Mesendoderm (in vitro differentiated cells): ENCODE data around the gene HDAC2. TPM values are rescaled to one million over a fixed set of nuclear protein-coding genes. Genes with fewer than 3 reads are reported as not detected.
"Not testable (repeated sequence)": the region's sequence is repeated elsewhere in the genome, so short reads cannot be mapped to it uniquely, and the experiment has no call there.

ENCODE experiments used
- DNase-seq: peaks from one replicate; pipeline ENCODE4 v3.0.0; 2013
- H2AK5ac ChIP-seq: 2 replicates; pipeline ENCODE4 v1.6.1; 2013; ENCODE audit warnings: low read length, inconsistent platforms
- H2BK120ac ChIP-seq: 2 replicates; pipeline ENCODE4 v1.6.1; 2013; ENCODE audit warnings: low read depth, mild to moderate bottlenecking, low read length, moderate library complexity, mixed read lengths
- H2BK15ac ChIP-seq: replicated peaks from 2 replicates; pipeline ENCODE4 v1.6.1; 2013; ENCODE audit warnings: low read depth, mild to moderate bottlenecking, moderate library complexity
- H2BK5ac ChIP-seq: 2 replicates; pipeline ENCODE4 v1.6.1; 2013; ENCODE audit warnings: low read length, inconsistent platforms
- H3K18ac ChIP-seq: 2 replicates; pipeline ENCODE4 v1.6.1; 2013; ENCODE audit warnings: mild to moderate bottlenecking, low read length, mixed read lengths
- H3K23ac ChIP-seq: one replicate; pipeline ENCODE4 v1.6.1; 2013; ENCODE audit warnings: low read length
- H3K27ac ChIP-seq: 2 replicates; pipeline ENCODE4 v1.5.1; 2013; ENCODE audit warnings: low read depth, mild to moderate bottlenecking, inconsistent platforms, low read length, moderate library complexity
- H3K27me3 ChIP-seq: 2 replicates; pipeline ENCODE4 v1.6.1; 2013; ENCODE audit warnings: low read length, control low read depth, mild to moderate bottlenecking, inconsistent platforms; ENCODE audit not compliant: insufficient read depth, poor library complexity
- H3K36me3 ChIP-seq: 2 replicates; pipeline ENCODE4 v1.6.1; 2013; ENCODE audit warnings: low read length, inconsistent platforms; ENCODE audit not compliant: control insufficient read depth, insufficient read depth
- H3K4ac ChIP-seq: one replicate; pipeline ENCODE4 v1.6.1; 2013; ENCODE audit warnings: low read depth, mild to moderate bottlenecking, low read length, moderate library complexity
- H3K4me1 ChIP-seq: 2 replicates; pipeline ENCODE4 v1.6.1; 2013; ENCODE audit warnings: low read depth, low read length, inconsistent platforms; ENCODE audit not compliant: control insufficient read depth
- H3K4me2 ChIP-seq: 2 replicates; pipeline ENCODE4 v1.6.1; 2013; ENCODE audit warnings: low read length
- H3K4me3 ChIP-seq: 2 replicates; pipeline ENCODE4 v1.5.1; 2013; ENCODE audit warnings: mild to moderate bottlenecking, low read length
- H3K56ac ChIP-seq: one replicate; pipeline ENCODE4 v1.6.1; 2013; ENCODE audit warnings: low read length
- H3K79me1 ChIP-seq: 2 replicates; pipeline ENCODE4 v1.6.1; 2013; ENCODE audit warnings: low read length, inconsistent platforms
- H3K79me2 ChIP-seq: 2 replicates; pipeline ENCODE4 v1.6.1; 2013; ENCODE audit warnings: mild to moderate bottlenecking, low read length; ENCODE audit not compliant: control insufficient read depth, insufficient read depth
- H3K9ac ChIP-seq: 2 replicates; pipeline ENCODE4 v1.6.1; 2013; ENCODE audit warnings: low read length, inconsistent platforms
- H4K5ac ChIP-seq: one replicate; pipeline ENCODE4 v1.6.1; 2013; ENCODE audit warnings: low read length
- H4K8ac ChIP-seq: one replicate; pipeline ENCODE4 v1.6.1; 2013; ENCODE audit warnings: low read depth, mild to moderate bottlenecking, control low read depth, low read length, moderate library complexity
- WGBS: extraction: QIAGEN DNeasy Blood & Tissue Kit; methylation state at CpG from one replicate; pipeline ENCODE4 v1.1.7; 2013; ENCODE audit warnings: low lambda C conversion rate, missing lambda C conversion rate; ENCODE audit not compliant: insufficient coverage; ENCODE audit errors: extremely low coverage; 5-methylcytosine and 5-hydroxymethylcytosine counted together
- polyA plus RNA-seq, 2 experiments: library from polyadenylated mRNA; stranded (reverse); fragments of 200-250 nt; gene quantifications; one replicate each; pipeline ENCODE4 v1.2.3, GENCODE V29; 2013

HDAC2 gene
- polyA plus RNA-seq (2013, experiment 1 of 2) = 235 TPM
- polyA plus RNA-seq (2013, experiment 2 of 2) = 256 TPM

DNA sequence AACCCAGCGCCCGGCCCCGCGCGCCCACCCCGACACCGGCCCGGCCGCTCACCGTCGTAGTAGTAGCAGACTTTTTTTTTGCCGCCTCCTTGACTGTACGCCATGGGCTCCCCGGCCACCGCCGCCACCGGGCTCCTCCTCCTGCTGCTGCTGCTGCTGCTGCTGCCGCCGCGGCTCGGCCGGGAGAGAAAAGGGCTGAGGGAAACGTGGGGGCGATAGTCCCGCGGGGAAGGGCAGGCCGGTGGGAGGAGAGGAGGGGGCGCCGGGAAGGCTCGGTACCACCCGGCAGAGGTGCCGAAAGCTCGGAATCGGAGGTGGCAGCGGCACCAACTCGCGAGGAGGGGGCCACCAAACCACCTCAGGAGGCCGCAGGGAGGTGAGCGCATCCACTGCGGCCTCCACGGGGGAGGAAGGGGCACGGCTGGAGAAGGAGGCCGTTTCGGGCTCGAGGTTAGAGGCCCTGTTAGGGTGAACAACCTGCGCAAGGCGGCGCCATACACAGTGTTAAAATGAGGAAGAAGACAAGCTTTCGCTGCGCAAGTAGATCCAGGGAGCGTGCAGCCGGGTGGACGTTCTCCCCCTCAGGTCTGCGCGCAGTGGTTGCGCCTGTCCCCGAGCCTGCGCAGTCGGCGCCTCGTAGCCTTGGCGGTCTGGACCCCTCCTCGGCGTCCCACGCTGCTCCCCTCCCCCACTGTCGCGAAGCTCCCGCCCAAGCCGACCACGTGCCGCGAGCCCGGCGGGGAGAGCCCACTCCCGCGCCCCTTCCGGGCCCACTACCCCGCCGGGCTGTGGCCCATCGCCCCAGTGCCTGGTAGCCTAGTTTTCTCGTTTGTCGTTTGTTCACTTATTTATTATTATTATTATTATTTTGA lies at the start of gene HDAC2:
TSS of gene HDAC2 (minus strand) at position 344 of the 872 bp plus-strand sequence. CDS start at position 104, 240 bp downstream.
- H3K9ac ChIP-seq = peak within 1 kb of the TSS; percentile 84
- H3K79me2 ChIP-seq = peaks cover 48% of the 10 kb centered on the region
- H3K56ac ChIP-seq = peak within 1 kb of the TSS; percentile 94
- peak; percentile 90 for DNase-seq
- H3K23ac ChIP-seq = peak within 1 kb of the TSS; percentile 94
- H4K5ac ChIP-seq = no peak within 1 kb of the TSS
- peak within 1 kb of the TSS; percentile 77 for H3K4me2 ChIP-seq
- H3K36me3 ChIP-seq = no peaks in the 10 kb centered on the region
- peak within 1 kb of the TSS; percentile 62 for H3K4me3 ChIP-seq
- H3K27ac ChIP-seq = peak within 1 kb of the TSS; percentile 68
- no peak within 1 kb of the TSS for H2BK15ac ChIP-seq
- peak within 1 kb of the TSS; percentile 16 for H2BK120ac ChIP-seq
- peaks cover 7% of the 10 kb centered on the region for H3K4me1 ChIP-seq
- H3K4ac ChIP-seq = peak within 1 kb of the TSS; percentile 96
- H3K18ac ChIP-seq = peak within 1 kb of the TSS; percentile 86
- WGBS = no CpG with 5 or more reads among the region's 82 CpGs
- H3K27me3 ChIP-seq = no peaks in the 10 kb centered on the region
- peak within 1 kb of the TSS; percentile 98 for H2BK5ac ChIP-seq
- H4K8ac ChIP-seq = no peak within 1 kb of the TSS
- H3K79me1 ChIP-seq = no peaks in the 10 kb centered on the region
- H2AK5ac ChIP-seq = no peak within 1 kb of the TSS

DNA sequence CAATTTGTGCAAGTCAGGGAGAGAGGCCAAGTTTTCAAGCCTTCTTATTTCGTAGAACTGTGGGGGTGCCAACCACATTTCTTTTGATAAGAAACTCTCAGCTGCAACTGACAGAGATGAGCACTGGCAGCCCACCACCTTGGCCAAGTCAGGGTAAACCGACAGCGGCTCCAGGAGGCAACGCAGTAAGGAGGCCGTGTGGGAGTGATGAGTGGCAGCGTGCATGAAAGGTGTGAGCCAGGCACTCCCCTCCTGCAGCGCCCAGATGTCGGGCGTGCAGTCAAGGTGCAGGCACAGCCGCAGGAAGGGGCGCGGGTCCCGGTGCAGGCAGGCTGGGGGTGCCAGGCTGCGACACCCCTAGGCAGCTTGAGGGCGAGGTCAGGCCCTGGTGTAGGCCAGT lies 49.2 kb upstream of the HDAC2 start:
- H2BK120ac ChIP-seq = no peak overlapping the region
- no peak overlapping the region for H4K8ac ChIP-seq
- H3K79me1 ChIP-seq = no peaks in the 10 kb centered on the region
- no peak overlapping the region for H3K4me2 ChIP-seq
- no CpG with 5 or more reads among the region's 15 CpGs for WGBS
- no peak overlapping the region for H4K5ac ChIP-seq
- no peaks in the 10 kb centered on the region for H3K4me1 ChIP-seq
- no peaks in the 10 kb centered on the region for H3K27me3 ChIP-seq
- DNase-seq = no peak
- H3K18ac ChIP-seq = no peak overlapping the region
- no peak overlapping the region for H2AK5ac ChIP-seq
- no peak overlapping the region for H3K27ac ChIP-seq
- H3K9ac ChIP-seq = no peak overlapping the region
- H2BK15ac ChIP-seq = no peak overlapping the region
- no peaks in the 10 kb centered on the region for H3K79me2 ChIP-seq
- no peak overlapping the region for H3K56ac ChIP-seq
- no peak overlapping the region for H3K4ac ChIP-seq
- no peak overlapping the region for H2BK5ac ChIP-seq
- no peak overlapping the region for H3K23ac ChIP-seq
- H3K4me3 ChIP-seq = no peak overlapping the region
- no peaks in the 10 kb centered on the region for H3K36me3 ChIP-seq

- not testable (repeated sequence) for H3K4me3 ChIP-seq, H3K36me3 ChIP-seq, H3K4ac ChIP-seq, H3K9ac ChIP-seq, H4K8ac ChIP-seq, H3K79me2 ChIP-seq, H2BK15ac ChIP-seq, H4K5ac ChIP-seq, H3K4me1 ChIP-seq, H2BK5ac ChIP-seq, H3K27ac ChIP-seq, H3K79me1 ChIP-seq, H3K18ac ChIP-seq, H2BK120ac ChIP-seq, H3K27me3 ChIP-seq, H3K56ac ChIP-seq, H2AK5ac ChIP-seq, H3K23ac ChIP-seq, H3K4me2 ChIP-seq
- no CpG with 5 or more reads among the region's 6 CpGs for WGBS
- peak; percentile 44 for DNase-seq
These were observed 46.2 kb upstream of the HDAC2 start for GRCh38 chr6:114017146-114017545.

DNA sequence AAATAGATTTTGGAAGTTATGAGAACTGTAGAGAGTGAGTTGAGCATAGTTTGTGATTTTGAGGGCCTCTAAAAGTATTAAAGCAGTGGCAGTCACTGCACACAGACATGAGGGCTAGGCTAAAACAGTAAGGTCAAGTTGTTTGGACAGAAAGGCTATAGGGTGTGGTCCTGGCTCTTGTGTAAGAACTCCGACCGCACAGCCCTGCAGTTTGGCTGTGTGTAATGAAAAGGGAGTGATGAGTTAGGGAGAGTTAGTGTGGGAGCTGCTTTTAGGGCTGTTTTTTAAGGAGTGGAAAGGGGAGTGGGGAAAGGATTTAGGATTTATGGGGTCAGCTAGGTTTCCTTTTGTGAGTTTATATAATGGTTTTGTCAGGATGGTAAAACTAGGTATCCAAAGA lies 43.2 kb upstream of the HDAC2 start:
- H3K4me1 ChIP-seq, H3K4me2 ChIP-seq, H3K27me3 ChIP-seq, H3K23ac ChIP-seq, H3K79me1 ChIP-seq, H3K4me3 ChIP-seq, H2BK15ac ChIP-seq, H3K27ac ChIP-seq, H2BK120ac ChIP-seq, DNase-seq, H3K36me3 ChIP-seq, H2BK5ac ChIP-seq, H4K8ac ChIP-seq, H4K5ac ChIP-seq, H3K18ac ChIP-seq, H3K79me2 ChIP-seq, H3K4ac ChIP-seq, H3K9ac ChIP-seq: not testable (repeated sequence)
- WGBS = no CpG with 5 or more reads among the region's 2 CpGs
- Histone ChIP-seq H3K56ac (peak overlapping the region; percentile 70), H2AK5ac (peak overlapping the region; percentile 88)

GRCh38 chr6:114011486-114011885 lies 40.5 kb upstream of the HDAC2 start:
- H2BK120ac ChIP-seq, H3K4me1 ChIP-seq, H3K4me3 ChIP-seq, H3K27me3 ChIP-seq, H4K5ac ChIP-seq, H2BK15ac ChIP-seq, H3K79me2 ChIP-seq, H4K8ac ChIP-seq, H3K79me1 ChIP-seq, H3K4me2 ChIP-seq, H2AK5ac ChIP-seq, H3K36me3 ChIP-seq, H3K23ac ChIP-seq: not testable (repeated sequence)
- H3K56ac ChIP-seq = peak overlapping the region; percentile 74
- peak overlapping the region; percentile 96 for H2BK5ac ChIP-seq
- no CpG with 5 or more reads among the region's 7 CpGs for WGBS
- peak overlapping the region; percentile 82 for H3K27ac ChIP-seq
- peak overlapping the region; percentile 85 for H3K4ac ChIP-seq
- peak; percentile 97 for DNase-seq
- peak overlapping the region; percentile 51 for H3K9ac ChIP-seq
- H3K18ac ChIP-seq = peak overlapping the region; percentile 100
